Activated CD4-positive, CD25-positive, alpha-beta regulatory T cell treated with anti-CD3 and anti-CD28 coated beads, Interleukin-2, amount 50 U/mL, for 16 hours (primary cell): ENCODE results near the gene RFPL4A.
"Not testable (repeated sequence)": the region's sequence is repeated elsewhere in the genome, so short reads cannot be mapped to it uniquely, and the experiment has no call there.

ENCODE experiments used
- DNase-seq: peaks from one replicate; pipeline ENCODE4 v3.0.0-alpha.2; 2020; ENCODE audit warnings: low read depth, low spot score

Gene RFPL4A

DNA sequence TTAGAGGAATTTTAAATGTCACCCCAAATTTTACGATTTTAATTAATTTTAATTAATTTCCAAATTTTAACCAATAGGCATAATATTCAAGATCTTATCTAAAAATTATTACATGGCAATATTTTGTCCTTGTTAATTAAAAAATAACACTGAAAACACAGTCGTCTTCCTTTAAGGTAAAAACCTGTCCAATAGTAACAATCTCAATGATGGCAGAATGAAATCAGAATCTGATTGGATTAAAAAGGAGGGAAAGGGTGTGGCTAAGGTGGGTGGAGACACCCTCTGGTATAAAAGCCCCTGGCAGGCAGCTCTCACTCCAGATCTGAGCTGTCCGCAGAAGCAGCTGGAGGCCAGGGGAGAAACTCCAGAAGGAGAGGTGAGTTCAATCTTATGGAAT, at the start of gene RFPL4A:
Gene RFPL4A, plus strand, starts transcription at position 301 of the 400 bp plus-strand sequence. CDS start 2,704 bp downstream, outside the sequence.
- not testable (repeated sequence) for DNase-seq

GRCh38 chr19:55711719-55712118, 47.2 kb upstream of the RFPL4A start:
- DNase-seq: no peak

- DNase-seq: no peak
These were observed 45.9 kb upstream of the RFPL4A start for GRCh38 chr19:55712804-55713631.

DNA sequence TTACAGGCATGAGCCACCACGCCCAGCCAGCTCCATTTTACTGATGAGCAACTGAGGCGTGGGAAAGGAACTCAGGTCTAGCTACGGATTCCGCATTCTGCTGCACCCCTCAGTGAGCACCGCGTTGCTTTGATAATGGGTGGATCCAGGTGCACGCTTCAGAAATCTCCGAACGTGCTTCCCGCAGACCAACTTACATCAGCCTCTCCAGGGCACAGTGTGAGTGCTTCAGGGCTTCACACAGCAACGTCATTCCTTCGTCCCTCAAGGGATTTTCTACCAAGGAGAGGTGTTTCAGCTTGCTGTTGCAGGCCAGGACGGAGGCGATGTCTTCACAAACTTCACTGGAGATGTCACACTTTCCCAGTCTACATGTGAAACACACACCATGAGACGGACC, 42.4 kb upstream of the RFPL4A start:
- no peak for DNase-seq

- no peak for DNase-seq
These were observed 41.6 kb upstream of the RFPL4A start for GRCh38 chr19:55717251-55717650.

GRCh38 chr19:55717879-55718711, 40.8 kb upstream of the RFPL4A start:
- DNase-seq: not testable (repeated sequence)

- no peak for DNase-seq
These were observed 38.6 kb upstream of the RFPL4A start for GRCh38 chr19:55720214-55720746.

- no peak for DNase-seq
These were observed 38.1 kb upstream of the RFPL4A start for GRCh38 chr19:55720801-55721200.

- no peak for DNase-seq
These were observed 35.4 kb upstream of the RFPL4A start for GRCh38 chr19:55723491-55723890.

DNA sequence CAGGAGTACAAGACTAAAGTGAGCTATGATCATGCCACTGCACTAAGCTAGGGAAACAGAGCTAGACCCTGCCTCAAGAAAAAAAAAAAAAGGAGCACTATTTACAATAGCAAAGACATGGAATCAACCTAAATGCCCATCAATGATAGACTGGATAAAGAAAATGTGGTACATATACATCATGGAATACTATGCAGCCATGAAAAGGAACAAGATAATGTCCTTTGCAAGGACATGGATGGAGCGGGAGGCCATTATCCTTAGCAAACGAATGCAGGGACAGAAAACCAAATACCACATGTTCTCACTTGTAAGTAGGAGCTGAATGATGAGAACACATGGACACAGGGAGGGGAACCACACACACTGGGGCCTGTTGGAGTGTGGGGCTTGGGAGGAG, 28.5 kb upstream of the RFPL4A start:
- DNase-seq: not testable (repeated sequence)

DNA sequence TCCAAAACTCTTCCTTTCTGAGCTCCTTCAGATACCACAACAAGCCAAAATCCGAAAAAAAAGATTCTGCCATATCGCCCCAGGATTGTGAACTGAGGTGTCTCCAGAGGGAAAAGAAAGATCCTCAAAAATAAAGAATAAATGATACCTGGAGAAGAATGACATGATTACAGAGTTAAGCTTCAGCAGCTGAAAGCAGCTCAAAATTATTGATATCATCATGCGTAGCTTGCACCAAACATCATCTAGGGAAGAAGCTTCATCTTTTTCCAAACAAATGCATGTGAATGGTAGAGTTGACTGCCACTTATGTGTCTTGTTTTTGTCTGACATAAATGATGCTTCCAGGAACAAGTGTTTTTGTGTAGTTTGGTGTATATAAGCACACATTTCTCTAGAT, 20.6 kb upstream of the RFPL4A start, which contains the start of gene NLRP9:
Gene NLRP9, minus strand, starts transcription at position 101 of the 400 bp plus-strand sequence. Its CDS starts 28 bp downstream, at position 73.
- no peak for DNase-seq

DNA sequence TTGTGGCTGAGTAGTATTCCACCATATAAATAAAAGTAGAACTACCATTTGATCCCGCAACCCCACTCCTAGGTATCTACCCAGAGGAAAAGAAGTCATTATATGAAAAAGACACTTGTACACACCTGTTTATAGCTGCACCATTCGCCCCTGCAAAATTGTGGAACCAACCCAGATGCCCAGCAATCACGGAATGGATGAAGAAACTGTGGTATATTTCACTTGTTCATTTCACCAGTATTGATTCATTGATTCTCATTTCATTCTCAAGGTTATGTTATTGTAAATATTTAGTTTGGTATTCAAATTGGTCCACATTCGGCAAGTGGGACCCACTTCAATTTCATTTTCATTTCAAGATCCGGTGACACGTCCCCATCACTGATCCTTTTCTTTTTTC, 8.2 kb upstream of the RFPL4A start:
- no peak for DNase-seq

DNA sequence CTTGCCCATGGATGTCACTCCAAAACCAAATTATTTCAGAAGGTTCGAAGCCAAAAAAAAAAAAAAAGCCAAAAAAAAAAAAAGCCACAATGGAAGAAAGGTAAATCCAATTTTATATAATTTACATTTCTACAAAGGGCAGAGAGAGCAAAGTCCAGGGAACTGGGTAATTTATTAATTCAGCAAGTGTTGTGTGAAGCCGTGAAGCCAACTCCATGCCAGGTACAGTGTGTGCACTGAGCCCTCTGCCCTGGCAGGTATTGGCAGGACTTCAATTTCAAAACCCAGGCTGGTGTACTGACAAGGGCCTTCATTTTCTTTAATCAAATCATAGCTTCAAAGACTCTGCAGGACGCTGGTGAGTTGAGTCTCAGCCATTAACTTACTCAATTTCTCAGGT, 5.5 kb upstream of the RFPL4A start:
- no peak for DNase-seq

DNA sequence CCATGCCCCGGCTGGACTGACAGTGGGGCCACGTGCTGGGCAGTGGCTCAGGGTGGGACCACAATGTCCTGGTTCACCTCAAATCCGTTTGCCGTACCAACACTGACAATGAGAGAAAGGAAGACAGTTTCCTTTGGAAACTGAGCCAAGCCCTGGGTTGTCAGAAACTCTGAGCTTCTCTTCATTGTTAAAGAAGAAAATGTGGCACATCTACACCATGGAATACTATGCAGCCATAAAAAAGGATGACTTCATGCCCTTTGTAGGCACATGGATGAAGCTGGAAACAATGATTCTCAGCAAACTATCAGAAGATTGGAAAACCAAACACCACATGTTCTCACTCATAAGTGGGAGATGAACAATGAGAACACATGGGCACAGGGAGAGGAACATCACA, 2.1 kb upstream of the RFPL4A start:
- not testable (repeated sequence) for DNase-seq

GRCh38 chr19:55766466-55766865, 7.6 kb downstream of the RFPL4A start:
- no peak for DNase-seq

DNA sequence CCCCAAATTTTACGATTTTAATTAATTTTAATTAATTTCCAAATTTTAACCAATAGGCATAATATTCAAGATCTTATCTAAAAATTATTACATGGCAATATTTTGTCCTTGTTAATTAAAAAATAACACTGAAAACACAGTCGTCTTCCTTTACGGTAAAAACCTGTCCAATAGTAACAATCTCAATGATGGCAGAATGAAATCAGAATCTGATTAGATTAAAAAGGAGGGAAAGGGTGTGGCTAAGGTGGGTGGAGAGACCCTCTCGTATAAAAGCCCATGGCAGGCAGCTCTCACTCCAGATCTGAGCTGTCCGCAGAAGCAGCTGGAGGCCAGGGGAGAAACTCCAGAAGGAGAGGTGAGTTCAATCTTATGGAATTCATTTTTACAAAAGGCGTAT, 9.9 kb downstream of the RFPL4A start, which contains the start of gene RFPL4AL1:
Gene RFPL4AL1, plus strand, starts transcription at position 301 of the 400 bp plus-strand sequence. CDS start 2,687 bp downstream, outside the sequence.
- not testable (repeated sequence) for DNase-seq

DNA sequence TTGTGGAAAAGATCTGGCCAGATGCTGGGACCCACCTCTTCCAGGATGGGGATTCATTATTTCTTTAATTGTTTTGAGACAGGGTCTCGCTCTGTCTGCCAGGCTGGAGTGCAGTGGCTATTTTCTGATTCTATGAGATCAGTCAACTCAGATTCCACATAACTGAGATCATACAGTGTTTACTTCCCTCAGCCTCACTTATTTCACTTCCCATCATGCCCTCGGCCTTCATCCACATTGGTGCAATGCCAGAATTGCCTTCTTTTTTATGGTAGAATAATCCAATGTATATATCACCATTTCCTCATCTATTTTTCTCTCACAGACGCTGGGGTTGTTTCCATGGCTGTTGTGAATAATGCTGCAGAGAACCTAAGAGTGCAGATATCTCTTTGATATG, 10.7 kb downstream of the RFPL4A start:
- DNase-seq: not testable (repeated sequence)

DNA sequence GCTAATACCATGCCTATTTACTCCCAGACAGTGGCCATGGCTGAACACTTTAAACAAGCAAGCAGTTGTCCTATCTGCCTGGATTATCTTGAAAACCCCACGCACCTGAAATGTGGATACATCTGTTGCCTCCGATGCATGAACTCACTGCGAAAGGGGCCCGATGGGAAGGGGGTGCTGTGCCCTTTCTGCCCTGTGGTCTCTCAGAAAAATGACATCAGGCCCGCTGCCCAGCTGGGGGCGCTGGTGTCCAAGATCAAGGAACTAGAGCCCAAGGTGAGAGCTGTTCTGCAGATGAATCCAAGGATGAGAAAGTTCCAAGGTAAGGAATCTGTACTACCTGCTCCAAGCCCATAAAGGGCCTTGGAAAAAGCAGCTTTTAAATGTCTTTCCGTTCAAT, 18.6 kb downstream of the RFPL4A start:
- DNase-seq: no peak

GRCh38 chr19:55778331-55778730, 19.4 kb downstream of the RFPL4A start:
- DNase-seq: no peak

DNA sequence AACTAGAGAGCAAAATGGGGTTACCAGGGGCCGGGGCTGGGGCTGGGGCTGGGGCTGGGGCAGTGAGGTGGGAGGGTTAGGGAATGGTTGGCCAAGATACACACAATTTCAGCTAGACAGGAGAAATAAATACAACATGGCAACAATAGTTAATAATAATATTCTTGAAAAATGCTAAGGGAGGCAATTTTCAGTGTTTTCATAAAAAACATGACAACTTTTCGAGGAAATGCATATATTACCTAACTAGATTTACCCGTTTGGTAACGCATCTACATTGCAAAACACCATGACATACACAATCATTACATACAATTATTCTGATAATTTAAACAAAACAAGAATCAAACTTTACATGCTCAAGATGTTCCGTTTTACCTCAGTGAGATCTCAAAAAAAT, 22.2 kb downstream of the RFPL4A start:
- no peak for DNase-seq

GRCh38 chr19:55795021-55795420, 36.1 kb downstream of the RFPL4A start:
- DNase-seq: no peak

DNA sequence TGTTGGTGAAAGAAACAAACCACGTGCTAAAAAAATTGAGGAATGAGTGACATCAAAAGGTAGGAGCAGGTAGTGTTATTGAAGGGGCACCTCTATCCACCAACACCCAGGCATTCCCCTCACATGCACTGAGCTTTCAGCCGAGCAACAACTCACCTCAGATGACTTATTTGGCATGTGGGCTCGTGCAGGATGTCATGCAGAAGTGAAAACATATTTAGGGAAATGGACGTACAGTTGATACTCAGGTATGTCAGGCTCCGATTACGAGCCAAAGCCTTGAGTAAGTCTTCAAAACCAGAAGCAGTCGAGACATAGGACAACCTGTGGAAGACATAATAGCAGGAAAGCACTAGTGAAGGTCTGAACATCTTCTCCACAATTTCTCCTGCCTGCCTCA, 42.5 kb downstream of the RFPL4A start:
- DNase-seq: no peak
